Activated CD4-positive, alpha-beta T cell treated with anti-CD3 and anti-CD28 coated beads, Interleukin-2, amount 10 ng/mL, durations not matched to agents 7 days and 5 days (primary cell): ENCODE results near the gene TTC9C. TPM values are rescaled to one million over a fixed set of nuclear protein-coding genes. Genes with fewer than 3 reads are reported as not detected.
"Not testable (repeated sequence)": the region's sequence is repeated elsewhere in the genome, so short reads cannot be mapped to it uniquely, and the experiment has no call there.

Experiments
- CTCF ChIA-PET: fragments of 350-600 bp; sonication (Branson Sonifier 250); formaldehyde crosslinking; loops from one replicate; lab custom pipeline; 2021; ENCODE audit warnings: antibody characterized with exemption; lab: Charles Lee
- POLR2A ChIA-PET: fragments of 350-600 bp; sonication (Branson Sonifier 250); formaldehyde crosslinking; loops from one replicate; lab custom pipeline; 2021; ENCODE audit warnings: antibody characterized with exemption; lab: Charles Lee
- DNase-seq: peaks from one replicate; pipeline ENCODE4 v3.0.0-alpha.2; 2020
- H3K27ac Mint-ChIP-seq: one replicate; pipeline ENCODE4 v1.8.0; 2021; ENCODE audit warnings: mild to moderate bottlenecking, moderate library complexity, mixed read lengths
- H3K27me3 Mint-ChIP-seq: one replicate; pipeline ENCODE4 v1.8.0; 2021; ENCODE audit warnings: mixed read lengths
- H3K36me3 Mint-ChIP-seq: one replicate; pipeline ENCODE4 v1.8.0; 2021; ENCODE audit warnings: low read depth, mixed read lengths
- H3K4me1 Mint-ChIP-seq: one replicate; pipeline ENCODE4 v1.8.0; 2021; ENCODE audit warnings: mixed read lengths
- H3K4me3 Mint-ChIP-seq: one replicate; pipeline ENCODE4 v1.8.0; 2021; ENCODE audit warnings: mild to moderate bottlenecking, moderate library complexity, mixed read lengths
- H3K9me3 Mint-ChIP-seq: one replicate; pipeline ENCODE4 v1.8.0; 2021; ENCODE audit warnings: mixed read lengths
- total RNA-seq, 2 experiments: library from RNA; stranded (reverse); gene quantifications; one replicate each; pipeline ENCODE4 v1.2.3, GENCODE V29; 2021

Gene TTC9C
- total RNA-seq, 2 experiments from 2014 or later: 51.1 to 59.9 TPM

DNA sequence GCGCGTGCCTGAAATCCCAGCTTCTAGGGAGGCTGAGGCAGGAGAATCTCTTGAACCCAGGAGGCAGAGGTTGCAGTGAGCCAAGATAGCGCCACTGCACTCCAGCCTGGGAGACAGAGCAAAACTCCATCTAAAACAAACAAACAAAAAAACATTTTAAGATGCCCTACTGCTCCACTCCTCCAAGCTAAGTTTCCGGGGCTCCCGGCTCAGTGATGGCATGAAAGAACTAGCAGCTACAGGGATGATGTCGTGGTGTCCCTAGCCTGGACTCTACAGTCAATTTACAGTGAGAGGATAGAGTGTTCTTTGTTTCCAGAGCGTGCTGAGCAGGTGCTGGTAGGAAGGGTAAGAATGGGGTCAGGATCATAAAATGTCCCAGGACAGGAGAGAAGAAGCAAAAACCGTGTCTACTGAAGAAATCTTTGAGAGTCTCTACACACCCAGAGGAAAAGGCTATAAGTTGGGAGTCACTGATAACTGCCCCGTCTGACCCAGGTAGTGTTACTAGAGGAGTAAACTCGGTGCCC is 26.9 kb downstream of the TTC9C start:
- peak overlapping the region; percentile 4 for H3K27ac Mint-ChIP-seq
- peak overlapping the region; percentile 30 for H3K4me3 Mint-ChIP-seq
- peaks cover 22% of the 10 kb centered on the region for H3K4me1 Mint-ChIP-seq
- peaks cover 11% of the 10 kb centered on the region for H3K36me3 Mint-ChIP-seq
- ChIA-PET CTCF (interaction anchor here (1.8 to 3.7 kb wide), 3 partner anchors 14 to 31 kb away, joined by 4 to 15 read pairs (median 10); partner anchors contain the start of gene HNRNPUL2), POLR2A (no interaction called here)
- no peaks in the 10 kb centered on the region for H3K27me3 Mint-ChIP-seq
- no peaks in the 10 kb centered on the region for H3K9me3 Mint-ChIP-seq
- no peak for DNase-seq

GRCh38 chr11:62757846-62758788 is 29.8 kb downstream of the TTC9C start:
- peaks cover 5% of the 10 kb centered on the region for H3K36me3 Mint-ChIP-seq
- no peak overlapping the region for H3K4me3 Mint-ChIP-seq
- H3K27ac Mint-ChIP-seq: no peak overlapping the region
- DNase-seq: no peak
- ChIA-PET POLR2A (no interaction called here), CTCF (interaction anchor here (0.5 to 5.1 kb wide), 5 partner anchors 13 to 74 kb away, joined by 3 to 34 read pairs (median 6); partner anchors contain the start of genes STX5, TAF6L and TMEM179B)
- no peaks in the 10 kb centered on the region for H3K27me3 Mint-ChIP-seq
- H3K4me1 Mint-ChIP-seq: peaks cover 26% of the 10 kb centered on the region
- no peaks in the 10 kb centered on the region for H3K9me3 Mint-ChIP-seq

DNA sequence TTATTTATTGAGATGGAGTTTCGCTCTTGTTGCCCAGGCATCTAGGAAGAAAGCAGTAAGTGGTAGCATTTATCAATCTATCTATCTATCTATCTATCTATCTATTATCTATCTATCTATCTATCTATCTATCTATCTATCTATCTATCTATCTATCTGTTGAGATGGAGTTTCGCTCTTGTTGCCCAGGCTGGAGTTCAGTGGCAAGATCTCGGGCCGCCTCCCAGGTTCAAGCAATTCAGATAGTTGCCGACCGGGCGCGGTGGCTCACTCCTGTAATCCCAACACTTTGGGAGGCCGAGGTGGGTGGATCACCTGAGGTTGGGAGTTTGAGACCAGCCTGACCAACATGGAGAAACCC is 32.6 kb downstream of the TTC9C start:
- not testable (repeated sequence) for H3K27me3 Mint-ChIP-seq
- Mint-ChIP-seq H3K36me3 (peaks cover 10% of the 10 kb centered on the region), H3K27ac (peak overlapping the region; percentile 97)

GRCh38 chr11:62770778-62771143 is 42.5 kb downstream of the TTC9C start:
- peak overlapping the region; percentile 79 for H3K4me3 Mint-ChIP-seq
- no peaks in the 10 kb centered on the region for H3K27me3 Mint-ChIP-seq
- peaks cover 20% of the 10 kb centered on the region for H3K36me3 Mint-ChIP-seq
- peak overlapping the region; percentile 93 for H3K27ac Mint-ChIP-seq
- no peaks in the 10 kb centered on the region for H3K9me3 Mint-ChIP-seq
- DNase-seq: no peak
- ChIA-PET POLR2A (interaction anchor here (1.0 to 1.2 kb wide), 2 partner anchors 17 to 110 kb away, joined by 3 to 4 read pairs; partner anchors contain the start of genes SLC3A2 and ZBTB3), CTCF (interaction anchor here (0.9 to 13.5 kb wide), 7 partner anchors 9 to 118 kb away, joined by 3 to 170 read pairs (median 3); partner anchors contain the start of genes INTS5, POLR2G, STX5 and TMEM179B)
- H3K4me1 Mint-ChIP-seq: peaks cover 26% of the 10 kb centered on the region

More for the DNA sequence above, 32.6 kb downstream of the TTC9C start:
- Mint-ChIP-seq H3K4me3 (peak overlapping the region; percentile 98), H3K4me1 (peaks cover 19% of the 10 kb centered on the region)
- not testable (repeated sequence) for DNase-seq, H3K9me3 Mint-ChIP-seq
- ChIA-PET CTCF (interaction anchor here (0.7 to 5.1 kb wide), 5 partner anchors 11 to 120 kb away, joined by 3 to 34 read pairs (median 4); partner anchors contain the start of genes SLC3A2 and TMEM179B), POLR2A (interaction anchor here (1.1 to 1.3 kb wide), 2 partner anchors 9 to 169 kb away, joined by 3 to 4 read pairs; partner anchors contain the start of gene TUT1)

DNA sequence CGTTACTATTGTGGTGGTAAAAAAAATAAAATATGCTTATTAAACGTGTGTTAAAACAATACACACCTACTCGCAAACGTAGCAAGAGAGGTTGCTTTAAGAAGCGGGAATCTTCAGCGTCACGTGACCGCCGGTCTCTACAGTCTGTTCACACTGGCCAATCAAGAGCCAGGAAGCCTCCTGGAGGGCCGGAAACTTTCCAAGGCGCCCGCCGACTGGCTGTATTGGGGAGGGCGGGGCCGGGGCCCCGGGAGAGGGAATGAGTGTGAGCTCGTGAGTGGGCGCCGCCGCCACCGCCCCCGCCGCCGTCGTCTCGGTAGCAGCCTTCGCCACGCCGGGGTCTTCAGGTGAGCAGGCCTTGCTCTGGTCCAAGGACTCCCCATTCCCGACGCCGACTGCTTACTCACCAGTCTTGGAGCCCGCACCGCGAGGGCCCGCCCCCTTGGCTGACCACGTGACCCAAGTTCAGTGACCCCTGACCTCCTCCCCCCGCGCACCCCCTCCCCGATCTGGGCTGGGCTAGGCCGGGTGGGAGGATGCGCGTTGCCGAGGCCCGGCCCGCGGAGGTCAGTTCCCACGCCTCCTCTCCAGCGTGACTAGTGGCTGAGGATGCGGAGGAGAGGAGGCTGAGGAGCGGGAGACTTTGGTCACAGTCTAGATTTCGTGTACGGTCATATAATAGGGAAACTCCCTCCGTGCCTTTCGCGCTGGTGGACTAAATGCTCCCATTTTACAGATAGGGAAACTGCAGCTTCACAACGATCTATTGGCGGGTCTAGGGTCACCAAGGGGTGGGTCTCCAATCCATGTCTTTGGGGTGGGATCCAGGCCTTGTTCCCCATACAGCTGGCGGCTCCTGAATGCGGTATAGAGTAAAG is 43.1 kb downstream of the TTC9C start, which contains the start of gene TAF6L:
Gene TAF6L (plus strand): TSS at position 253 of the 878 bp plus-strand sequence. CDS start 4,388 bp downstream, outside the sequence.
- peak; percentile 95 for DNase-seq
- peak within 1 kb of the TSS; percentile 93 for H3K27ac Mint-ChIP-seq
- H3K4me3 Mint-ChIP-seq: peak within 1 kb of the TSS; percentile 79
- H3K27me3 Mint-ChIP-seq: no peaks in the 10 kb centered on the region
- CTCF ChIA-PET: interaction anchor here (0.7 to 13.5 kb wide), 11 partner anchors 9 to 118 kb away, joined by 3 to 170 read pairs (median 3); partner anchors contain the start of genes INTS5, POLR2G, STX5 and TMEM179B
- peaks cover 26% of the 10 kb centered on the region for H3K4me1 Mint-ChIP-seq
- POLR2A ChIA-PET: interaction anchor here (1.0 to 1.2 kb wide), 3 partner anchors 18 to 110 kb away, joined by 3 to 4 read pairs (median 4); partner anchors contain the start of genes SLC3A2 and ZBTB3
- H3K36me3 Mint-ChIP-seq: peaks cover 20% of the 10 kb centered on the region
- H3K9me3 Mint-ChIP-seq: no peaks in the 10 kb centered on the region

GRCh38 chr11:62774407-62774806 is 46.1 kb downstream of the TTC9C start:
- DNase-seq: no peak
- no peak overlapping the region for H3K27ac Mint-ChIP-seq
- ChIA-PET POLR2A (no interaction called here), CTCF (interaction anchor here (0.7 to 13.5 kb wide), 3 partner anchors 14 to 119 kb away, joined by 3 to 170 read pairs (median 4); partner anchors contain the start of genes TMEM179B and TMEM223)
- no peaks in the 10 kb centered on the region for H3K27me3 Mint-ChIP-seq
- no peak overlapping the region for H3K4me3 Mint-ChIP-seq
- H3K4me1 Mint-ChIP-seq: peaks cover 27% of the 10 kb centered on the region
- peaks cover 27% of the 10 kb centered on the region for H3K36me3 Mint-ChIP-seq
- no peaks in the 10 kb centered on the region for H3K9me3 Mint-ChIP-seq

DNA sequence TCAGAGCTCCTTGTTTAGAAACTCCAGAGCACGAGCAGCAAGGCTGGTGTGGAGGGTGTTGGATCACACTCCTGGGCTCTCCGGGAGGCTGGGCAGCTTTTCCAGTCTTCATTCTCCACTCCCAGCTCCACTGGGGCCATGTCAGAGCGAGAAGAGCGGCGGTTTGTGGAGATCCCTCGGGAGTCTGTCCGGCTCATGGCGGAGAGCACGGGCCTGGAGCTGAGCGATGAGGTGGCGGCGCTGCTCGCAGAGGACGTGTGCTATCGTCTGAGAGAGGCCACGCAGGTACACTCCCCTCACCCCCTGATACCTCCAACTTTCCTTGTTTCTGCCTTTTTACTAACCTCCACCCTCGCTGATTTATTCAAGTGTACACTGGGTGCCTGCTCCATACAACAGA is 47.4 kb downstream of the TTC9C start:
- H3K4me1 Mint-ChIP-seq: peaks cover 15% of the 10 kb centered on the region
- ChIA-PET POLR2A (no interaction called here), CTCF (interaction anchor here (1.0 to 13.5 kb wide), 2 partner anchors 13 to 68 kb away, joined by 3 to 170 read pairs; partner anchors contain the start of genes BSCL2, GNG3, TMEM179B and TMEM223)
- no peaks in the 10 kb centered on the region for H3K9me3 Mint-ChIP-seq
- no peak overlapping the region for H3K27ac Mint-ChIP-seq
- no peaks in the 10 kb centered on the region for H3K27me3 Mint-ChIP-seq
- no peak overlapping the region for H3K4me3 Mint-ChIP-seq
- DNase-seq: no peak
- H3K36me3 Mint-ChIP-seq: peaks cover 25% of the 10 kb centered on the region

GRCh38 chr11:62777389-62777788 is 49.1 kb downstream of the TTC9C start:
- peaks cover 8% of the 10 kb centered on the region for H3K4me1 Mint-ChIP-seq
- H3K36me3 Mint-ChIP-seq: peaks cover 25% of the 10 kb centered on the region
- H3K9me3 Mint-ChIP-seq: no peaks in the 10 kb centered on the region
- no peak for DNase-seq
- H3K27ac Mint-ChIP-seq: peak overlapping the region; percentile 61
- no peak overlapping the region for H3K4me3 Mint-ChIP-seq
- H3K27me3 Mint-ChIP-seq: no peaks in the 10 kb centered on the region
- POLR2A ChIA-PET: no interaction called here
- CTCF ChIA-PET: interaction anchor here (1.0 to 13.5 kb wide), 2 partner anchors 11 to 105 kb away, joined by 4 to 170 read pairs; partner anchors contain the start of genes LBHD1, TMEM179B and TMEM223

GRCh38 chr11:62778441-62778840 is 50.2 kb downstream of the TTC9C start:
- H3K27ac Mint-ChIP-seq: no peak overlapping the region
- CTCF ChIA-PET: interaction anchor here (1.2 to 13.5 kb wide), 2 partner anchors 10 to 63 kb away, joined by 3 to 170 read pairs; partner anchors contain the start of genes TMEM179B and TMEM223

GRCh38 chr11:62782753-62783152 is 54.5 kb downstream of the TTC9C start:
- Mint-ChIP-seq H3K4me1 (peaks cover 11% of the 10 kb centered on the region), H3K9me3 (no peaks in the 10 kb centered on the region), H3K4me3 (no peak overlapping the region), H3K27me3 (no peaks in the 10 kb centered on the region), H3K36me3 (peaks cover 23% of the 10 kb centered on the region), H3K27ac (no peak overlapping the region)
- CTCF ChIA-PET: no interaction called here
- POLR2A ChIA-PET: no interaction called here
- DNase-seq: no peak

More at GRCh38 chr11:62778441-62778840, 50.2 kb downstream of the TTC9C start:
- POLR2A ChIA-PET: interaction anchor here (0.6 kb wide), 1 partner anchor 41 kb away, joined by 3 read pairs; no protein-coding TSS in a partner anchor
- Mint-ChIP-seq H3K4me1 (peaks cover 8% of the 10 kb centered on the region), H3K36me3 (peaks cover 31% of the 10 kb centered on the region), H3K27me3 (no peaks in the 10 kb centered on the region), H3K9me3 (no peaks in the 10 kb centered on the region), H3K4me3 (no peak overlapping the region)
- DNase-seq: no peak

DNA sequence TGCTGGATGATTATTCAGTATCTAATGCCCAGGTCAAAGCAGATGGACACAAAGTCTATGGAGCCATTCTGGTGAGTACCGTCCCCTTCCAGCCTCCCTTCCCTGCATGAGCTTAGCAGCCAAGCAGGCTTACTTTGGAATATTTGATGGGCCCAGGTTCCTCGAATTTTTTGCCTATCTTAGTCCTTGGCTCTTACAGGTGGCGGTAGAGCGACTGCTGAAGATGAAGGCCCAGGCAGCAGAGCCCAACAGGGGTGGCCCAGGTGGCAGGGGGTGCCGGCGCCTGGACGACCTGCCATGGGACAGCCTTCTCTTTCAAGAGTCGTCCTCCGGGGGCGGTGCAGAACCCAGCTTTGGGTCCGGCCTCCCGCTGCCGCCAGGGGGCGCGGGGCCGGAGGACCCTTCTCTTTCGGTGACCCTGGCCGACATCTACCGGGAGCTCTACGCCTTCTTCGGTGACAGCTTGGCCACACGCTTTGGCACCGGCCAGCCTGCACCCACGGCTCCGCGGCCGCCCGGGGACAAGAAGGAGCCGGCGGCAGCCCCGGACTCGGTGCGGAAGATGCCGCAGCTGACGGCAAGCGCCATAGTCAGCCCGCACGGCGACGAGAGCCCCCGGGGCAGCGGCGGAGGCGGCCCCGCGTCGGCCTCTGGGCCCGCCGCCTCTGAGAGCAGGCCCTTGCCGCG is 58.2 kb downstream of the TTC9C start:
- POLR2A ChIA-PET: interaction anchor here (0.6 to 2.5 kb wide), 4 partner anchors 33 to 195 kb away, joined by 3 to 24 read pairs (median 6); partner anchors contain the start of genes STX5, TUT1 and ZBTB3
- Mint-ChIP-seq H3K36me3 (peaks cover 43% of the 10 kb centered on the region), H3K27me3 (no peaks in the 10 kb centered on the region), H3K9me3 (no peaks in the 10 kb centered on the region), H3K4me3 (peak overlapping the region; percentile 78), H3K27ac (peak overlapping the region; percentile 93), H3K4me1 (peaks cover 42% of the 10 kb centered on the region)
- DNase-seq: peak; percentile 87
- CTCF ChIA-PET: interaction anchor here (0.6 to 9.0 kb wide), 52 partner anchors 9 to 951 kb away, joined by 3 to 170 read pairs (median 6); partner anchors contain the start of genes BSCL2, GANAB, GNG3 and HNRNPUL2
